Measurements from ENCODE around the gene DDX60. TPM values are rescaled to one million over a fixed set of nuclear protein-coding genes. Genes with fewer than 3 reads are reported as not detected.

DDX60 gene
- 1 to 10 TPM; 4.9 to 6.3 TPM for total RNA-seq
- polyA plus RNA-seq, result 26.7 TPM

DNA sequence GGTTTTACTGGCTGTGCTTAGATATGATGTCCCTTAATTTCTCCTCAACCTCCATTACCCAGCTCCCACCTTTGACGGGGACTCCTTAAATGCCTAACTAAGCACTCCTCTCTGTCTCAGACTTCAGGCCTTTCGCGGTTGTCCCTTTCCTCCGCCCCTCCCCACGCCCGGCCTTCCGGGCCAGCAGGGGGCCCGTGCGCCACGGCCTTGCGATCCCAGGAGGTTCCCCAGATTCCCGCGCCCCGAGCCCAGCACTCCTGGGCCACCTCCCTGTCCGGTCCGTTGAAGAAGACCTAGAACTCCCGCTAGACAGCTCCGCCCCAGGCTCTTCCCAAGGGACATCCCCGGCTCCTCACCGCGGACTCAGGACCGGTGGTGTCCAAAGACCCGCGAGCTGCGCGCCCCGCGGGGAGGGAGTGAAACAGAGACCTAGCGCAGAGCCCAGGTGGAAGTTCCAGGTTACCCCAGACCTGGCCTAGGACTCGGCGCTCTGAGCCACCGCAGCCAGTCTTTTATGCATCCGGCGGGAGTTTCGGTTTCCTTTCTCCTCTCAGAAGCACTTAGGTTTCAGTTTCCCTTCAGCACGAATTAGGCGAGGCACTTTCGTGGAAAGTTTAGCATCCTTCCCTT lies at the start of gene DDX60:
TSS of gene DDX60 (minus strand) at position 487 of the 630 bp plus-strand sequence. CDS start 7,493 bp downstream, outside the sequence.
- peak within 1 kb of the TSS; percentile 89 for H3K4me3 ChIP-seq (ENCODE audit: low read length)
- Mint-ChIP-seq H3K27ac (peak within 1 kb of the TSS; percentile 98 to 100 (median 98)), H3K4me3 (peak within 1 kb of the TSS; percentile 96 to 99 (median 97)), H3K4me1 (peaks cover 43 to 63% (median 59%) of the 10 kb centered on the region in 3 donors), H3K36me3 (peaks cover 0 to 18% (median 8%) of the 10 kb centered on the region in 3 donors), H3K9me3 (peaks cover 0 to 2% (median 0%) of the 10 kb centered on the region in 5 donors), H3K27me3 (no peaks in the 10 kb centered on the region)
- no peaks in the 10 kb centered on the region for H3K27me3 ChIP-seq (ENCODE audit: insufficient read depth, low read length, poor library complexity, severe bottlenecking)
- DNase-seq, result peak; percentile 75 to 90 (median 83)
- H3K9me3 ChIP-seq (ENCODE audit: low read length), result no peaks in the 10 kb centered on the region
- peak within 1 kb of the TSS; percentile 97 for H3K27ac ChIP-seq (ENCODE audit: low read depth, low read length)
- ChIA-PET POLR2A (interaction anchor here (2.1 kb wide), 1 partner anchor 162 kb away, joined by 12 read pairs; the partner anchor contains the start of gene DDX60L), CTCF (interaction anchor here (0.8 to 1.4 kb wide), 4 partner anchors 10 to 1709 kb away, joined by 3 to 4 read pairs (median 4); partner anchors contain the start of gene CBR4)
- no peaks in the 10 kb centered on the region for H3K36me3 ChIP-seq (ENCODE audit: insufficient read depth, low read length)
- H3K4me1 ChIP-seq (ENCODE audit: insufficient read depth, low read length), result peaks cover 17% of the 10 kb centered on the region

DNA sequence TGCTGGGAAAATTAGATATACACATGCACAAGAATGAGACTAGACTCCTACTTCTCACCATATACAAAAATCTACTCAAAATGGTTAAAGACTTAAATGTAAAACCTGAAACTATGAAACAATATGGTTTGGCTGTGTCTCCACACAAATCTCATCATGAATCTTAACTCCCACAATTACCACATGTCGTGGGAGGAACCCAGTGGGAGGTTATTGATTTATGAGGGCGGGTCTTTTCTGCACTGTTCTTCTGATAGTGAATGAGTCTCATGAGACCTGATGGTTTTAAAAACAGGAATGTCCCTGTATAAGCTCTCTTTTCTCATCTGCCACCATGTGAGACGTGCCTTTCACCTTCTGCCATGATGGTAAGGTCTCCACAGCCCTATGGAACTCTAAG lies 48.5 kb upstream of the DDX60 start:
- Histone ChIP-seq H3K27ac (ENCODE audit: low read depth, low read length) (no peak overlapping the region), H3K36me3 (ENCODE audit: insufficient read depth, low read length) (peaks cover 7% of the 10 kb centered on the region), H3K27me3 (ENCODE audit: insufficient read depth, low read length, poor library complexity, severe bottlenecking) (no peaks in the 10 kb centered on the region), H3K4me3 (ENCODE audit: low read length) (no peak overlapping the region), H3K9me3 (ENCODE audit: low read length) (no peaks in the 10 kb centered on the region), H3K4me1 (ENCODE audit: insufficient read depth, low read length) (no peaks in the 10 kb centered on the region)
- H3K36me3 Mint-ChIP-seq, result peaks cover 49 to 84% (median 83%) of the 10 kb centered on the region in 3 donors
- ChIA-PET CTCF (no interaction called here), POLR2A (no interaction called here)
- peaks cover 0 to 22% (median 5%) of the 10 kb centered on the region in 5 donors for H3K9me3 Mint-ChIP-seq
- H3K27me3 Mint-ChIP-seq, result peaks cover 0 to 1% of the 10 kb centered on the region in 2 donors
- no peak overlapping the region for H3K27ac Mint-ChIP-seq
- no peak for DNase-seq
- H3K4me3 Mint-ChIP-seq, result no peak overlapping the region
- H3K4me1 Mint-ChIP-seq, result peaks cover 21 to 25% (median 24%) of the 10 kb centered on the region in 3 donors

GRCh38 chr4:168362025-168362401 lies 43.5 kb upstream of the DDX60 start:
- Mint-ChIP-seq H3K4me1 (peaks cover 17 to 25% (median 24%) of the 10 kb centered on the region in 3 donors), H3K27me3 (peaks cover 0 to 1% of the 10 kb centered on the region in 2 donors), H3K36me3 (peaks cover 57 to 88% (median 88%) of the 10 kb centered on the region in 3 donors), H3K4me3 (no peak overlapping the region), H3K9me3 (peaks cover 4 to 17% (median 5%) of the 10 kb centered on the region in 5 donors), H3K27ac (no peak overlapping the region)
- no peak for DNase-seq
- H3K27me3 ChIP-seq (ENCODE audit: insufficient read depth, low read length, poor library complexity, severe bottlenecking), result no peaks in the 10 kb centered on the region
- CTCF ChIA-PET, result no interaction called here
- no peaks in the 10 kb centered on the region for H3K4me1 ChIP-seq (ENCODE audit: insufficient read depth, low read length)
- H3K4me3 ChIP-seq (ENCODE audit: low read length), result no peak overlapping the region
- no peaks in the 10 kb centered on the region for H3K9me3 ChIP-seq (ENCODE audit: low read length)
- POLR2A ChIA-PET, result no interaction called here
- no peak overlapping the region for H3K27ac ChIP-seq (ENCODE audit: low read depth, low read length)
- peaks cover 15% of the 10 kb centered on the region for H3K36me3 ChIP-seq (ENCODE audit: insufficient read depth, low read length)

GRCh38 chr4:168361365-168362024 lies 42.9 kb upstream of the DDX60 start:
- H3K4me3 ChIP-seq (ENCODE audit: low read length), result no peak overlapping the region
- POLR2A ChIA-PET, result no interaction called here
- no peak for DNase-seq
- H3K4me1 ChIP-seq (ENCODE audit: insufficient read depth, low read length), result no peaks in the 10 kb centered on the region
- H3K27me3 ChIP-seq (ENCODE audit: insufficient read depth, low read length, poor library complexity, severe bottlenecking), result no peaks in the 10 kb centered on the region
- no peak overlapping the region for H3K27ac ChIP-seq (ENCODE audit: low read depth, low read length)
- peaks cover 15% of the 10 kb centered on the region for H3K36me3 ChIP-seq (ENCODE audit: insufficient read depth, low read length)
- H3K9me3 Mint-ChIP-seq, result peaks cover 5 to 20% (median 8%) of the 10 kb centered on the region in 5 donors
- peaks cover 17 to 25% (median 24%) of the 10 kb centered on the region in 3 donors for H3K4me1 Mint-ChIP-seq
- H3K9me3 ChIP-seq (ENCODE audit: low read length), result no peaks in the 10 kb centered on the region
- H3K27me3 Mint-ChIP-seq, result peaks cover 0 to 1% of the 10 kb centered on the region in 2 donors
- no peak overlapping the region for H3K4me3 Mint-ChIP-seq
- H3K36me3 Mint-ChIP-seq, result peaks cover 60 to 92% (median 90%) of the 10 kb centered on the region in 3 donors
- H3K27ac Mint-ChIP-seq, result no peak overlapping the region
- CTCF ChIA-PET, result no interaction called here

- Mint-ChIP-seq H3K4me3 (no peak overlapping the region), H3K36me3 (peaks cover 57 to 90% (median 88%) of the 10 kb centered on the region in 3 donors)
Measured at GRCh38 chr4:168360271-168360670, 41.7 kb upstream of the DDX60 start.

GRCh38 chr4:168357941-168358340 lies 39.4 kb upstream of the DDX60 start:
- H3K4me3 Mint-ChIP-seq, result no peak overlapping the region
- H3K36me3 ChIP-seq (ENCODE audit: insufficient read depth, low read length), result peaks cover 15% of the 10 kb centered on the region
- no peak for DNase-seq
- no peaks in the 10 kb centered on the region for H3K4me1 ChIP-seq (ENCODE audit: insufficient read depth, low read length)
- H3K36me3 Mint-ChIP-seq, result peaks cover 50 to 80% (median 74%) of the 10 kb centered on the region in 3 donors
- ChIA-PET CTCF (no interaction called here), POLR2A (no interaction called here)
- no peaks in the 10 kb centered on the region for H3K27me3 ChIP-seq (ENCODE audit: insufficient read depth, low read length, poor library complexity, severe bottlenecking)
- H3K9me3 ChIP-seq (ENCODE audit: low read length), result peaks cover 3% of the 10 kb centered on the region
- no peak overlapping the region for H3K4me3 ChIP-seq (ENCODE audit: low read length)
- H3K9me3 Mint-ChIP-seq, result peaks cover 7 to 14% (median 12%) of the 10 kb centered on the region in 5 donors
- no peak overlapping the region for H3K27ac Mint-ChIP-seq
- peaks cover 0 to 3% (median 2%) of the 10 kb centered on the region in 3 donors for H3K4me1 Mint-ChIP-seq
- H3K27ac ChIP-seq (ENCODE audit: low read depth, low read length), result no peak overlapping the region
- H3K27me3 Mint-ChIP-seq, result peaks cover 0 to 1% of the 10 kb centered on the region in 2 donors

More at GRCh38 chr4:168360271-168360670, 41.7 kb upstream of the DDX60 start:
- no peaks in the 10 kb centered on the region for H3K4me1 ChIP-seq (ENCODE audit: insufficient read depth, low read length)
- H3K4me3 ChIP-seq (ENCODE audit: low read length), result no peak overlapping the region
- H3K9me3 ChIP-seq (ENCODE audit: low read length), result no peaks in the 10 kb centered on the region
- peaks cover 11 to 24% (median 19%) of the 10 kb centered on the region in 3 donors for H3K4me1 Mint-ChIP-seq
- peaks cover 15% of the 10 kb centered on the region for H3K36me3 ChIP-seq (ENCODE audit: insufficient read depth, low read length)
- H3K27ac Mint-ChIP-seq, result no peak overlapping the region
- no peaks in the 10 kb centered on the region for H3K27me3 ChIP-seq (ENCODE audit: insufficient read depth, low read length, poor library complexity, severe bottlenecking)
- H3K9me3 Mint-ChIP-seq, result peaks cover 0 to 11% (median 5%) of the 10 kb centered on the region in 5 donors
- H3K27me3 Mint-ChIP-seq, result peaks cover 0 to 1% of the 10 kb centered on the region in 2 donors
- H3K27ac ChIP-seq (ENCODE audit: low read depth, low read length), result no peak overlapping the region
- no peak for DNase-seq
- POLR2A ChIA-PET, result no interaction called here
- CTCF ChIA-PET, result no interaction called here

DNA sequence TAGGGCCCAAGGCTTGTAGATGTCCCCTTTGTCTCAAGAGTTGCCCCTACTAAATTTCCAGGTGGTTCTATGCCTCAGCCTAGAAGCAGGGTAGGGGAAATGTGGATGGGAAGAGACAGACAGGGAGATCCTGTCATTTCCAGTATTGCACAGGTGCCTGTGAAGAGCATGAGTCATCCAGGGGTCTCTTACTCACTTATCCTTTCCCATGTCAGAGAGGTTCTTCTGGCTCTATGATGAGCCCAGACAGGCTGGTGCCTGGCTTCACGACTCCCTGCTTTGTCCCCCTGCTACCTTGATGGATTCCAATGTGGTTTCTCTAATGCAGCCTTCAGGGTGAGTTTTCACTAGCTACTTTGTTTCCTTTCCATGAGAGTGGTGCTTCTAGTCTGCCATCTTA lies 35.2 kb upstream of the DDX60 start:
- ChIA-PET CTCF (no interaction called here), POLR2A (no interaction called here)
- peaks cover 0 to 2% of the 10 kb centered on the region in 2 donors for H3K27me3 Mint-ChIP-seq
- Histone ChIP-seq H3K4me1 (ENCODE audit: insufficient read depth, low read length) (no peaks in the 10 kb centered on the region), H3K4me3 (ENCODE audit: low read length) (no peak overlapping the region), H3K27me3 (ENCODE audit: insufficient read depth, low read length, poor library complexity, severe bottlenecking) (no peaks in the 10 kb centered on the region), H3K36me3 (ENCODE audit: insufficient read depth, low read length) (no peaks in the 10 kb centered on the region), H3K27ac (ENCODE audit: low read depth, low read length) (no peak overlapping the region), H3K9me3 (ENCODE audit: low read length) (peaks cover 18% of the 10 kb centered on the region)
- H3K36me3 Mint-ChIP-seq, result peaks cover 24 to 69% (median 36%) of the 10 kb centered on the region in 3 donors
- DNase-seq, result no peak
- no peak overlapping the region for H3K27ac Mint-ChIP-seq
- no peak overlapping the region for H3K4me3 Mint-ChIP-seq
- no peaks in the 10 kb centered on the region for H3K4me1 Mint-ChIP-seq
- peaks cover 40 to 52% (median 44%) of the 10 kb centered on the region in 5 donors for H3K9me3 Mint-ChIP-seq

DNA sequence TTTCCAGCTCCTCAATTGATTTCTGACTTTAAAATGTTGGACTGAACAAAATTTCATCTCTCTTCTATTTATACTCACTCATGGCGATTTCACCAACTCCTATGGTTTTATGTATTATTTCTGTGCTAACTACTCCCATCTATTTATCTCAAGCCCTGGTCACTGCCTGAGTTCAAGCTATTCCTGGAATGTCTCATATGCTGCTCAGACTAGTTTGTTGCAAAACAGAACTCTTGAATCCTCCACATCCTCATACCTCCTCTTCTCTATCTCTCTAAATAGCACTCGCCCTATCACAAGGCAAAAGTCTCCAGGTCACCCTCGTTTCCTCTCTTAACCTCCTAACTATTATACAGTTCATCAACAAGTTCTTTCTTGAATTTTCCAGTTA lies 19.0 kb upstream of the DDX60 start:
- H3K4me3 Mint-ChIP-seq, result no peak overlapping the region
- no peak overlapping the region for H3K27ac ChIP-seq (ENCODE audit: low read depth, low read length)
- DNase-seq, result no peak
- no peaks in the 10 kb centered on the region for H3K4me1 ChIP-seq (ENCODE audit: insufficient read depth, low read length)
- no peaks in the 10 kb centered on the region for H3K36me3 ChIP-seq (ENCODE audit: insufficient read depth, low read length)
- ChIA-PET CTCF (no interaction called here), POLR2A (no interaction called here)
- no peaks in the 10 kb centered on the region for H3K27me3 ChIP-seq (ENCODE audit: insufficient read depth, low read length, poor library complexity, severe bottlenecking)
- no peaks in the 10 kb centered on the region for H3K9me3 ChIP-seq (ENCODE audit: low read length)
- H3K27me3 Mint-ChIP-seq, result peaks cover 0 to 2% of the 10 kb centered on the region in 2 donors
- H3K4me1 Mint-ChIP-seq, result no peaks in the 10 kb centered on the region
- H3K27ac Mint-ChIP-seq, result no peak overlapping the region
- H3K36me3 Mint-ChIP-seq, result peaks cover 0 to 14% (median 0%) of the 10 kb centered on the region in 3 donors
- no peak overlapping the region for H3K4me3 ChIP-seq (ENCODE audit: low read length)
- peaks cover 8 to 14% (median 13%) of the 10 kb centered on the region in 5 donors for H3K9me3 Mint-ChIP-seq
